Liver (tissue), 9 donors: ENCODE results near the gene TMEM19. TPM values are rescaled to one million over a fixed set of nuclear protein-coding genes. Genes with fewer than 3 reads are reported as not detected.
A peak's percentile ranks its signal among the peaks of the same experiment; 100 is the strongest.
"Not testable (repeated sequence)": the region's sequence is repeated elsewhere in the genome, so short reads cannot be mapped to it uniquely, and the experiment has no call there.

Source experiments
- DNase-seq: peaks from one replicate; pipeline ENCODE4 v3.0.0-alpha.2; 2017; ENCODE audit warnings: low spot score
- H3K27ac ChIP-seq, 2 donors: one replicate each; pipeline ENCODE4 v1.7.0; 2013; ENCODE audit warnings: inconsistent platforms in 2 of 2, low read length in 2 of 2, control low read depth in 1 of 2, low read depth in 1 of 2, mild to moderate bottlenecking in 1 of 2
- H3K27me3 ChIP-seq, 4 donors: one replicate each; pipeline versions ENCODE4 v1.6.1 to v1.7.0; 2013; ENCODE audit warnings: low read length in 3 of 4, inconsistent platforms in 1 of 4, mild to moderate bottlenecking in 1 of 4, moderate library complexity in 1 of 4; ENCODE audit not compliant: control insufficient read depth in 4 of 4, insufficient read depth in 4 of 4
- H3K36me3 ChIP-seq, 4 donors: one replicate each; pipeline versions ENCODE4 v1.6.1 to v1.7.0; 2013; ENCODE audit warnings: low read length in 3 of 4, mild to moderate bottlenecking in 3 of 4, low read depth in 1 of 4, moderate library complexity in 1 of 4; ENCODE audit not compliant: control insufficient read depth in 4 of 4, insufficient read depth in 3 of 4
- H3K4me1 ChIP-seq, 4 donors: one replicate each; pipeline versions ENCODE4 v1.6.1 to v1.7.0; 2013; ENCODE audit warnings: low read length in 3 of 4, mild to moderate bottlenecking in 3 of 4, moderate library complexity in 1 of 4; ENCODE audit not compliant: control insufficient read depth in 4 of 4, insufficient read depth in 4 of 4
- H3K4me3 ChIP-seq, 3 donors: one replicate each; pipeline versions ENCODE4 v1.6.1 to v1.7.0; 2013; ENCODE audit warnings: low read length in 3 of 3, control low read depth in 1 of 3, low read depth in 1 of 3, mild to moderate bottlenecking in 1 of 3
- H3K9ac ChIP-seq, 2 donors: one replicate each; pipeline ENCODE4 v1.7.0; 2013; ENCODE audit warnings: low read length in 2 of 2, mild to moderate bottlenecking in 2 of 2, moderate library complexity in 2 of 2, control low read depth in 1 of 2, low read depth in 1 of 2
- H3K9me3 ChIP-seq, 4 donors: one replicate each; pipeline versions ENCODE4 v1.6.1 to v1.7.0; 2013; ENCODE audit warnings: low read length in 3 of 4; ENCODE audit not compliant: control insufficient read depth in 4 of 4
- EGR1 ChIP-seq, 2 donors: IDR thresholded peaks; 2 replicates each; pipeline ENCODE4 v1.6.1; 2016 to 2018; ENCODE audit warnings: antibody characterized with exemption in 2 of 2, low read depth in 2 of 2
- FOXA1 ChIP-seq: IDR thresholded peaks from 2 replicates; pipeline ENCODE4 v1.6.1; 2016; ENCODE audit warnings: antibody characterized with exemption
- FOXA2 ChIP-seq: IDR thresholded peaks from 2 replicates; pipeline ENCODE4 v1.6.1; 2016; ENCODE audit warnings: antibody characterized with exemption
- GABPA ChIP-seq, 2 donors: IDR thresholded peaks in 1 of 2; conservative IDR thresholded peaks in 1 of 2; 2 replicates each; pipeline ENCODE4 v1.6.1; 2016; ENCODE audit warnings: antibody characterized with exemption in 2 of 2, mild to moderate bottlenecking in 1 of 2, moderate library complexity in 1 of 2
- HNF4A ChIP-seq, 2 donors: conservative IDR thresholded peaks; 2 replicates each; pipeline ENCODE4 v1.6.1; 2016; ENCODE audit warnings: antibody characterized with exemption in 2 of 2, mild to moderate bottlenecking in 2 of 2
- HNF4G ChIP-seq: IDR thresholded peaks from 2 replicates; pipeline ENCODE4 v1.6.1; 2016; ENCODE audit warnings: antibody characterized with exemption
- JUND ChIP-seq, 2 donors: IDR thresholded peaks; 2 replicates each; pipeline ENCODE4 v1.6.1; 2016; ENCODE audit warnings: antibody characterized with exemption in 2 of 2
- NR2F2 ChIP-seq: IDR thresholded peaks from 2 replicates; pipeline ENCODE4 v1.6.1; 2016; ENCODE audit warnings: antibody characterized with exemption
- RAD21 ChIP-seq, 2 donors: IDR thresholded peaks; 2 replicates each; pipeline ENCODE4 v1.6.1; 2016; ENCODE audit warnings: antibody characterized with exemption in 2 of 2, mild to moderate bottlenecking in 2 of 2
- RXRA ChIP-seq, 2 donors: IDR thresholded peaks; 2 replicates each; pipeline ENCODE4 v1.6.1; 2017 to 2018; ENCODE audit warnings: antibody characterized with exemption in 2 of 2, mild to moderate bottlenecking in 1 of 2
- SP1 ChIP-seq: IDR thresholded peaks from 2 replicates; pipeline ENCODE4 v1.6.1; 2018; ENCODE audit warnings: antibody characterized with exemption, mild to moderate bottlenecking
- TAF1 ChIP-seq: conservative IDR thresholded peaks from 2 replicates; pipeline ENCODE4 v1.6.1; 2016; ENCODE audit warnings: antibody characterized with exemption, mild to moderate bottlenecking
- YY1 ChIP-seq: IDR thresholded peaks from 2 replicates; pipeline ENCODE4 v1.6.1; 2016; ENCODE audit warnings: antibody characterized with exemption, mild to moderate bottlenecking
- WGBS: extraction: QIAGEN DNeasy Blood & Tissue Kit; methylation state at CpG from one replicate; pipeline ENCODE4 v1.1.7; 2013; 5-methylcytosine and 5-hydroxymethylcytosine counted together
- polyA plus RNA-seq, 2 donors: library from polyadenylated mRNA; stranded (reverse) in 1 of 2; unstranded in 1 of 2; fragments of 200-250 nt in 1 of 2; fragments of >200 nt in 1 of 2; fragmentation: Nextera tagmentation in 1 of 2; extraction: Ambion mirVana in 1 of 2; gene quantifications; one replicate each; pipeline versions ENCODE4 v1.2.1 to v1.2.3, GENCODE V29; 2013 to 2015
- total RNA-seq, 2 donors: library from RNA; depleted of rRNA; stranded (reverse); fragments of >200 nt; gene quantifications; one replicate each; pipeline ENCODE4 v1.2.3, GENCODE V29; 2014
- TF ChIP-seq, protein P1 (sequence below): IDR thresholded peaks from 2 replicates; pipeline ENCODE4 v1.6.1; 2016; ENCODE audit warnings: antibody characterized with exemption
- TF ChIP-seq, protein P2 (sequence below): IDR thresholded peaks from 2 replicates; pipeline ENCODE4 v1.6.1; 2016; ENCODE audit warnings: antibody characterized with exemption, mild to moderate bottlenecking
- TF ChIP-seq, protein P3 (sequence below): fragments of 150-350 bp; IDR thresholded peaks from 2 replicates; pipeline ENCODE4 v1.5.1; 2017; ENCODE audit warnings: improper control_type of control experiment, low read depth, low read length; ENCODE audit not compliant: missing input control
- TF ChIP-seq, protein P4 (sequence below): IDR thresholded peaks from 2 replicates; pipeline ENCODE4 v1.6.1; 2016; ENCODE audit warnings: antibody characterized with exemption
- TF ChIP-seq, protein P5 (sequence below): IDR thresholded peaks from 2 replicates; pipeline ENCODE4 v1.6.1; 2016; ENCODE audit warnings: antibody characterized with exemption
- donor health status: healthy.
- donor health status: healthy.
- donor health status: healthy.
- donor health status: healthy.
- donor health status: healthy.

TMEM19 gene
- total and polyA plus RNA-seq, 4 donors: 9.5 to 30.0 (median 11.4) TPM

DNA sequence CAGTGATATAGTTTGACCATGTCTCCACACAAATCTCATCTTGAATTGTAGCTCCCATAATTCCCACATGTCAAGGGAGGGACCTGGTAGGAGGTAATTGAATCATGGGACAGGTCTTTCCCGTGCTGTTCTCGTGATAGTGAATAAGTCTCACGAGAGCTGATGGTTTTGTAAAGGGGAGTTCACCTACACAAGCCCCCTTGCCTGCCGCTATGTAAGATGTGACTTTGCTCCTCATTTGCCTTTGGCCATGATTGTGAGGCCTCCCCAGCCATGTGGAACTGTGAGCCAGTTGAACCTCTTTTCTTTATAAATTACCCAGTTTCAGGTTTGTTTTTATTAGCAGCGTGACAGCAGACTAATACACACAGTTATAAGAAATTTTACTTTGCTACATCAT, 7.8 kb downstream of the TMEM19 start:
- not testable (repeated sequence) for H3K4me3 ChIP-seq, H3K36me3 ChIP-seq, H3K9me3 ChIP-seq, H3K27ac ChIP-seq, H3K27me3 ChIP-seq, DNase-seq, H3K9ac ChIP-seq
- H3K4me1 ChIP-seq: peaks cover 2 to 20% (median 11%) of the 10 kb centered on the region in 4 donors
- 95% methylated on average over 5 of the region's 5 CpGs for WGBS

DNA sequence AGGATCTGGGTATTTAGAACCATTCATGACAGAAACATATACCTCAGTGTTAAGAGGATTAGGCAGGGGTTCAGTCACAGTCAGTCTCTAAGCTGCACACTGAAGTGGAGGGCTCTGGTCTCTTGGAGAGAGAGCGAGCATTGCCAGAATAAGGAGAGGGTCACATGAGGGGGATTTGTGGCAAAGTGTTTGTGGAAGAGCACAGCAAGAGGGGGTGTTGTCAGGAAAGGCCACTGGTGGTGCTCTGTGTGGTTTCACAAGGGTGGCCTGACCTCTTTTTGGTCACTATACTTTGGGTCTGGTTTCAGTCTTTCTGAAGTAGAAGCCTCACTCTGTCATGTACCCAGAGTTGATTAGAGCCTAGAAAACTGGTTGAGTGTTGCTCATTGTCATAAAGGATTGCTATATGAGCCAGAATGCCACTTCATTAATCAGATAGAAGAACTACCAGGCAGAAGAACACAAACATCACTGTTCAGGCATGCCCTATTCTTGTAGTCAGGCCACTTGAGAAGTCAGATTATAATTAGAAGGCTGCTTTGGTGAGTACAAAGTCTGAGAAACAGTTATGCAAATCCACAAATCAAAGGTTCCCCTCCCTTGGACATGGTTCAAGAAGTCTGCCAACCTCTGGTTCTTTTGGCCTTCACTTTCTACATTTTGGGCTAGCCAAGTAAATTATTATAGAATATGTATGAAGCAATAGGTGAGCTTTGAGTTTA, 8.4 kb downstream of the TMEM19 start:
- peak overlapping the region in 1 of 2 donors; percentile 54 for H3K27ac ChIP-seq
- H3K4me3 ChIP-seq: no peak overlapping the region
- no peaks in the 10 kb centered on the region for H3K27me3 ChIP-seq
- no peaks in the 10 kb centered on the region for H3K9me3 ChIP-seq
- H3K9ac ChIP-seq: no peak overlapping the region
- 96% methylated on average over 1 of the region's 1 CpG for WGBS
- no peak for DNase-seq
- TF ChIP-seq, protein P1, sequence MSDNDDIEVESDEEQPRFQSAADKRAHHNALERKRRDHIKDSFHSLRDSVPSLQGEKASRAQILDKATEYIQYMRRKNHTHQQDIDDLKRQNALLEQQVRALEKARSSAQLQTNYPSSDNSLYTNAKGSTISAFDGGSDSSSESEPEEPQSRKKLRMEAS: no peak
- no peak for TF ChIP-seq FOXA1
- no peak for TF ChIP-seq NR2F2
- TF ChIP-seq, protein P2, sequence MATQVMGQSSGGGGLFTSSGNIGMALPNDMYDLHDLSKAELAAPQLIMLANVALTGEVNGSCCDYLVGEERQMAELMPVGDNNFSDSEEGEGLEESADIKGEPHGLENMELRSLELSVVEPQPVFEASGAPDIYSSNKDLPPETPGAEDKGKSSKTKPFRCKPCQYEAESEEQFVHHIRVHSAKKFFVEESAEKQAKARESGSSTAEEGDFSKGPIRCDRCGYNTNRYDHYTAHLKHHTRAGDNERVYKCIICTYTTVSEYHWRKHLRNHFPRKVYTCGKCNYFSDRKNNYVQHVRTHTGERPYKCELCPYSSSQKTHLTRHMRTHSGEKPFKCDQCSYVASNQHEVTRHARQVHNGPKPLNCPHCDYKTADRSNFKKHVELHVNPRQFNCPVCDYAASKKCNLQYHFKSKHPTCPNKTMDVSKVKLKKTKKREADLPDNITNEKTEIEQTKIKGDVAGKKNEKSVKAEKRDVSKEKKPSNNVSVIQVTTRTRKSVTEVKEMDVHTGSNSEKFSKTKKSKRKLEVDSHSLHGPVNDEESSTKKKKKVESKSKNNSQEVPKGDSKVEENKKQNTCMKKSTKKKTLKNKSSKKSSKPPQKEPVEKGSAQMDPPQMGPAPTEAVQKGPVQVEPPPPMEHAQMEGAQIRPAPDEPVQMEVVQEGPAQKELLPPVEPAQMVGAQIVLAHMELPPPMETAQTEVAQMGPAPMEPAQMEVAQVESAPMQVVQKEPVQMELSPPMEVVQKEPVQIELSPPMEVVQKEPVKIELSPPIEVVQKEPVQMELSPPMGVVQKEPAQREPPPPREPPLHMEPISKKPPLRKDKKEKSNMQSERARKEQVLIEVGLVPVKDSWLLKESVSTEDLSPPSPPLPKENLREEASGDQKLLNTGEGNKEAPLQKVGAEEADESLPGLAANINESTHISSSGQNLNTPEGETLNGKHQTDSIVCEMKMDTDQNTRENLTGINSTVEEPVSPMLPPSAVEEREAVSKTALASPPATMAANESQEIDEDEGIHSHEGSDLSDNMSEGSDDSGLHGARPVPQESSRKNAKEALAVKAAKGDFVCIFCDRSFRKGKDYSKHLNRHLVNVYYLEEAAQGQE: no peak
- peak; percentile 42 for TF ChIP-seq HNF4G
- TF ChIP-seq RXRA (IDR thresholded peaks at IDR 0.05): peak in 1 of 2 donors; percentile 13
- TF ChIP-seq HNF4A (conservative IDR thresholded peaks at IDR 0.05): peak; percentile 68 to 88
- no peak for TF ChIP-seq YY1
- TF ChIP-seq TAF1: no peak
- TF ChIP-seq, protein P3, sequence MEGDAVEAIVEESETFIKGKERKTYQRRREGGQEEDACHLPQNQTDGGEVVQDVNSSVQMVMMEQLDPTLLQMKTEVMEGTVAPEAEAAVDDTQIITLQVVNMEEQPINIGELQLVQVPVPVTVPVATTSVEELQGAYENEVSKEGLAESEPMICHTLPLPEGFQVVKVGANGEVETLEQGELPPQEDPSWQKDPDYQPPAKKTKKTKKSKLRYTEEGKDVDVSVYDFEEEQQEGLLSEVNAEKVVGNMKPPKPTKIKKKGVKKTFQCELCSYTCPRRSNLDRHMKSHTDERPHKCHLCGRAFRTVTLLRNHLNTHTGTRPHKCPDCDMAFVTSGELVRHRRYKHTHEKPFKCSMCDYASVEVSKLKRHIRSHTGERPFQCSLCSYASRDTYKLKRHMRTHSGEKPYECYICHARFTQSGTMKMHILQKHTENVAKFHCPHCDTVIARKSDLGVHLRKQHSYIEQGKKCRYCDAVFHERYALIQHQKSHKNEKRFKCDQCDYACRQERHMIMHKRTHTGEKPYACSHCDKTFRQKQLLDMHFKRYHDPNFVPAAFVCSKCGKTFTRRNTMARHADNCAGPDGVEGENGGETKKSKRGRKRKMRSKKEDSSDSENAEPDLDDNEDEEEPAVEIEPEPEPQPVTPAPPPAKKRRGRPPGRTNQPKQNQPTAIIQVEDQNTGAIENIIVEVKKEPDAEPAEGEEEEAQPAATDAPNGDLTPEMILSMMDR: no peak
- TF ChIP-seq, protein P4, sequence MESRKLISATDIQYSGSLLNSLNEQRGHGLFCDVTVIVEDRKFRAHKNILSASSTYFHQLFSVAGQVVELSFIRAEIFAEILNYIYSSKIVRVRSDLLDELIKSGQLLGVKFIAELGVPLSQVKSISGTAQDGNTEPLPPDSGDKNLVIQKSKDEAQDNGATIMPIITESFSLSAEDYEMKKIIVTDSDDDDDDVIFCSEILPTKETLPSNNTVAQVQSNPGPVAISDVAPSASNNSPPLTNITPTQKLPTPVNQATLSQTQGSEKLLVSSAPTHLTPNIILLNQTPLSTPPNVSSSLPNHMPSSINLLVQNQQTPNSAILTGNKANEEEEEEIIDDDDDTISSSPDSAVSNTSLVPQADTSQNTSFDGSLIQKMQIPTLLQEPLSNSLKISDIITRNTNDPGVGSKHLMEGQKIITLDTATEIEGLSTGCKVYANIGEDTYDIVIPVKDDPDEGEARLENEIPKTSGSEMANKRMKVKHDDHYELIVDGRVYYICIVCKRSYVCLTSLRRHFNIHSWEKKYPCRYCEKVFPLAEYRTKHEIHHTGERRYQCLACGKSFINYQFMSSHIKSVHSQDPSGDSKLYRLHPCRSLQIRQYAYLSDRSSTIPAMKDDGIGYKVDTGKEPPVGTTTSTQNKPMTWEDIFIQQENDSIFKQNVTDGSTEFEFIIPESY: no peak
- TF ChIP-seq SP1: peak; percentile 56
- TF ChIP-seq, protein P5, sequence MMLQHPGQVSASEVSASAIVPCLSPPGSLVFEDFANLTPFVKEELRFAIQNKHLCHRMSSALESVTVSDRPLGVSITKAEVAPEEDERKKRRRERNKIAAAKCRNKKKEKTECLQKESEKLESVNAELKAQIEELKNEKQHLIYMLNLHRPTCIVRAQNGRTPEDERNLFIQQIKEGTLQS: no peak
- TF ChIP-seq GABPA (IDR thresholded peaks at IDR 0.05 in 1 of 2, conservative IDR thresholded peaks at IDR 0.05 in 1 of 2): no peak
- TF ChIP-seq JUND (IDR thresholded peaks at IDR 0.05): no peak
- no peak for TF ChIP-seq EGR1 (IDR thresholded peaks at IDR 0.05; ENCODE audit: low read depth in 2 of 2)
- TF ChIP-seq RAD21 (IDR thresholded peaks at IDR 0.05): no peak
- no peak for TF ChIP-seq FOXA2
- peaks cover 2 to 11% (median 8%) of the 10 kb centered on the region in 4 donors for H3K36me3 ChIP-seq
- H3K4me1 ChIP-seq: peaks cover 2 to 20% (median 11%) of the 10 kb centered on the region in 4 donors
